IPS DF 6.9 (cell line): ENCODE measurements around the gene TP53BP2.

Source experiments
- DNase-seq: peaks from one replicate; pipeline ENCODE4 v3.0.0-alpha.2; 2013; ENCODE audit warnings: low read depth, low spot score
- H3K27ac ChIP-seq: one replicate; pipeline ENCODE4 v1.5.1; 2013; ENCODE audit warnings: low read length, control low read depth
- H3K27me3 ChIP-seq: 2 replicates; pipeline ENCODE4 v1.6.1; 2013; ENCODE audit warnings: mild to moderate bottlenecking, low read length; ENCODE audit not compliant: control insufficient read depth, insufficient read depth
- H3K36me3 ChIP-seq: 2 replicates; pipeline ENCODE4 v1.6.1; 2013; ENCODE audit warnings: low read length; ENCODE audit not compliant: control insufficient read depth, insufficient read depth
- H3K4me1 ChIP-seq: 2 replicates; pipeline ENCODE4 v1.6.1; 2013; ENCODE audit warnings: low read length; ENCODE audit not compliant: control insufficient read depth, insufficient read depth
- H3K4me3 ChIP-seq: 2 replicates; pipeline ENCODE4 v1.5.1; 2013; ENCODE audit warnings: mild to moderate bottlenecking, low read length
- H3K9me3 ChIP-seq: 2 replicates; pipeline ENCODE4 v1.6.1; 2013; ENCODE audit warnings: low read length, inconsistent platforms; ENCODE audit not compliant: control insufficient read depth, insufficient read depth
- WGBS: extraction: QIAGEN DNeasy Blood & Tissue Kit; methylation state at CpG from one replicate; pipeline ENCODE4 v1.1.7; 2013; ENCODE audit warnings: mixed read lengths, missing lambda C conversion rate; ENCODE audit not compliant: insufficient read length, insufficient coverage; 5-methylcytosine and 5-hydroxymethylcytosine counted together

The TP53BP2 gene

GRCh38 chr1:223840254-223840653 is 5.5 kb downstream of the TP53BP2 start:
- peaks cover 5% of the 10 kb centered on the region for H3K4me1 ChIP-seq
- DNase-seq, result no peak

GRCh38 chr1:223838125-223838854 is 7.5 kb downstream of the TP53BP2 start:
- Histone ChIP-seq H3K27me3 (no peaks in the 10 kb centered on the region), H3K4me3 (no peak overlapping the region), H3K36me3 (no peaks in the 10 kb centered on the region), H3K27ac (no peak overlapping the region), H3K9me3 (no peaks in the 10 kb centered on the region), H3K4me1 (peaks cover 5% of the 10 kb centered on the region)
- no peak for DNase-seq
- no CpG with 5 or more reads among the region's 5 CpGs for WGBS

More at GRCh38 chr1:223840254-223840653, 5.5 kb downstream of the TP53BP2 start:
- H3K36me3 ChIP-seq, result no peaks in the 10 kb centered on the region
- H3K27ac ChIP-seq, result no peak overlapping the region
- H3K4me3 ChIP-seq, result no peak overlapping the region
- H3K27me3 ChIP-seq, result no peaks in the 10 kb centered on the region
- no peaks in the 10 kb centered on the region for H3K9me3 ChIP-seq

- H3K27ac ChIP-seq, result no peak overlapping the region
- no peak overlapping the region for H3K4me3 ChIP-seq
- DNase-seq, result no peak
- no CpG with 5 or more reads among the region's 10 CpGs for WGBS
- no peaks in the 10 kb centered on the region for H3K9me3 ChIP-seq
- no peaks in the 10 kb centered on the region for H3K36me3 ChIP-seq
- H3K4me1 ChIP-seq, result peaks cover 5% of the 10 kb centered on the region
- no peaks in the 10 kb centered on the region for H3K27me3 ChIP-seq
These were observed 8.1 kb downstream of the TP53BP2 start for GRCh38 chr1:223837687-223838086.

- DNase-seq, result no peak
- no peaks in the 10 kb centered on the region for H3K9me3 ChIP-seq
- no peak overlapping the region for H3K4me3 ChIP-seq
- no peak overlapping the region for H3K27ac ChIP-seq
- H3K36me3 ChIP-seq, result no peaks in the 10 kb centered on the region
- H3K27me3 ChIP-seq, result no peaks in the 10 kb centered on the region
- H3K4me1 ChIP-seq, result peaks cover 5% of the 10 kb centered on the region
- WGBS, result no CpG with 5 or more reads among the region's 1 CpG
These were observed 8.5 kb downstream of the TP53BP2 start for GRCh38 chr1:223837206-223837605.

GRCh38 chr1:223836586-223836985 is 9.2 kb downstream of the TP53BP2 start:
- Histone ChIP-seq H3K4me3 (no peak overlapping the region), H3K9me3 (no peaks in the 10 kb centered on the region), H3K36me3 (no peaks in the 10 kb centered on the region), H3K27ac (no peak overlapping the region), H3K4me1 (peaks cover 5% of the 10 kb centered on the region), H3K27me3 (no peaks in the 10 kb centered on the region)
- DNase-seq, result no peak
- no CpG with 5 or more reads among the region's 1 CpG for WGBS

GRCh38 chr1:223835754-223836153 is 10.0 kb downstream of the TP53BP2 start:
- Histone ChIP-seq H3K27ac (no peak overlapping the region), H3K4me3 (no peak overlapping the region), H3K9me3 (no peaks in the 10 kb centered on the region), H3K27me3 (no peaks in the 10 kb centered on the region), H3K4me1 (peaks cover 4% of the 10 kb centered on the region), H3K36me3 (no peaks in the 10 kb centered on the region)
- DNase-seq, result no peak
- WGBS, result no CpG with 5 or more reads among the region's 2 CpGs

GRCh38 chr1:223834660-223835263 is 11.0 kb downstream of the TP53BP2 start:
- Histone ChIP-seq H3K27me3 (no peaks in the 10 kb centered on the region), H3K4me3 (no peak overlapping the region), H3K27ac (no peak overlapping the region), H3K4me1 (peaks cover 3% of the 10 kb centered on the region), H3K36me3 (no peaks in the 10 kb centered on the region), H3K9me3 (no peaks in the 10 kb centered on the region)
- no peak for DNase-seq
- WGBS, result no CpG with 5 or more reads among the region's 3 CpGs

- Histone ChIP-seq H3K4me3 (no peak overlapping the region), H3K27ac (no peak overlapping the region)
- no CpG with 5 or more reads among the region's 2 CpGs for WGBS
These were observed 11.8 kb downstream of the TP53BP2 start for GRCh38 chr1:223833948-223834347.

GRCh38 chr1:223832637-223832943 is 13.2 kb downstream of the TP53BP2 start:
- Histone ChIP-seq H3K4me3 (no peak overlapping the region), H3K27me3 (no peaks in the 10 kb centered on the region), H3K27ac (no peak overlapping the region), H3K9me3 (no peaks in the 10 kb centered on the region), H3K4me1 (peaks cover 3% of the 10 kb centered on the region), H3K36me3 (no peaks in the 10 kb centered on the region)
- DNase-seq, result no peak
- WGBS, result no CpG with 5 or more reads among the region's 3 CpGs

More at GRCh38 chr1:223833948-223834347, 11.8 kb downstream of the TP53BP2 start:
- Histone ChIP-seq H3K36me3 (no peaks in the 10 kb centered on the region), H3K9me3 (no peaks in the 10 kb centered on the region), H3K27me3 (no peaks in the 10 kb centered on the region), H3K4me1 (peaks cover 3% of the 10 kb centered on the region)
- no peak for DNase-seq

- no CpG with 5 or more reads among the region's 3 CpGs for WGBS
- H3K27me3 ChIP-seq, result no peaks in the 10 kb centered on the region
- no peak for DNase-seq
- peaks cover 5% of the 10 kb centered on the region for H3K4me1 ChIP-seq
- no peak overlapping the region for H3K4me3 ChIP-seq
- no peaks in the 10 kb centered on the region for H3K9me3 ChIP-seq
- H3K36me3 ChIP-seq, result no peaks in the 10 kb centered on the region
- no peak overlapping the region for H3K27ac ChIP-seq
These were observed 13.8 kb downstream of the TP53BP2 start for GRCh38 chr1:223831755-223832636.
